A549 treated with Hydrocortisone at 1 μM for 4 hours (cell line): Measurements from ENCODE around the gene ICAM3. TPM values are rescaled to one million over a fixed set of nuclear protein-coding genes. Genes with fewer than 3 reads are reported as not detected.

Experiments
- total RNA-seq: library from RNA; stranded (reverse); fragments of 200-300 nt; extraction: Qiagen RNA extraction; gene quantifications from 5 replicates; pipeline ENCODE4 v1.2.3, GENCODE V29; 2022

The ICAM3 gene, protein sequence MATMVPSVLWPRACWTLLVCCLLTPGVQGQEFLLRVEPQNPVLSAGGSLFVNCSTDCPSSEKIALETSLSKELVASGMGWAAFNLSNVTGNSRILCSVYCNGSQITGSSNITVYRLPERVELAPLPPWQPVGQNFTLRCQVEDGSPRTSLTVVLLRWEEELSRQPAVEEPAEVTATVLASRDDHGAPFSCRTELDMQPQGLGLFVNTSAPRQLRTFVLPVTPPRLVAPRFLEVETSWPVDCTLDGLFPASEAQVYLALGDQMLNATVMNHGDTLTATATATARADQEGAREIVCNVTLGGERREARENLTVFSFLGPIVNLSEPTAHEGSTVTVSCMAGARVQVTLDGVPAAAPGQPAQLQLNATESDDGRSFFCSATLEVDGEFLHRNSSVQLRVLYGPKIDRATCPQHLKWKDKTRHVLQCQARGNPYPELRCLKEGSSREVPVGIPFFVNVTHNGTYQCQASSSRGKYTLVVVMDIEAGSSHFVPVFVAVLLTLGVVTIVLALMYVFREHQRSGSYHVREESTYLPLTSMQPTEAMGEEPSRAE
- total RNA-seq = 6.4 to 9.7 TPM (median 8.2 TPM) in 5 replicates

DNA sequence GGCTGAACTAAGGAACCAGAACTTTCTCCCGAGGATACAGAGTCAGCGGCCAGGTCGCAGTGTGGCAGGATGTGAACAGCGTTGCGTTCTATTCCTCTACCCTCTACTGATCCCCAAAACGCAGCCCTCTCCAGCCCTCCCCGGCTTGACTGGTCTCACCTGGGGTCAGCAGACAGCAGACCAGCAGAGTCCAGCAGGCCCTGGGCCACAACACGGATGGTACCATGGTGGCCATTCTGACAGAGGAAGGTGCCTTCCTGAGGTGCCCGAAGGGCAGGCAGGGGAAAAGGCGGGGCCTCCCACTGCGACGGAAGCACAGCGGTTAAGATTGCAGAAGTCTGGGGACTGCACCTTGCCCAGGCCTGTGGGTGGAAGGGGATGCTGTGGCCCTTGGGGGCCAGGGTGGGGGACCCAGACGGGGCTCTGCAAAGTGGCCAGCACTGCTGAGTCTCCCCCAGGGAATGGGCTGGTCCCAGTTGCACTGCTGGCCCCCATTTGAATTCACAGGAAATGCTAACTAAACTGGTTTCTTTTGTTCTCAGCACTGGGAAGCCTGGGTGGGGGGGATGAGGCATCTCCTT lies at the start of gene ICAM3:
Gene ICAM3 (minus strand): TSS at position 245 of the 581 bp plus-strand sequence. CDS start 10 bp downstream, at position 235.

DNA sequence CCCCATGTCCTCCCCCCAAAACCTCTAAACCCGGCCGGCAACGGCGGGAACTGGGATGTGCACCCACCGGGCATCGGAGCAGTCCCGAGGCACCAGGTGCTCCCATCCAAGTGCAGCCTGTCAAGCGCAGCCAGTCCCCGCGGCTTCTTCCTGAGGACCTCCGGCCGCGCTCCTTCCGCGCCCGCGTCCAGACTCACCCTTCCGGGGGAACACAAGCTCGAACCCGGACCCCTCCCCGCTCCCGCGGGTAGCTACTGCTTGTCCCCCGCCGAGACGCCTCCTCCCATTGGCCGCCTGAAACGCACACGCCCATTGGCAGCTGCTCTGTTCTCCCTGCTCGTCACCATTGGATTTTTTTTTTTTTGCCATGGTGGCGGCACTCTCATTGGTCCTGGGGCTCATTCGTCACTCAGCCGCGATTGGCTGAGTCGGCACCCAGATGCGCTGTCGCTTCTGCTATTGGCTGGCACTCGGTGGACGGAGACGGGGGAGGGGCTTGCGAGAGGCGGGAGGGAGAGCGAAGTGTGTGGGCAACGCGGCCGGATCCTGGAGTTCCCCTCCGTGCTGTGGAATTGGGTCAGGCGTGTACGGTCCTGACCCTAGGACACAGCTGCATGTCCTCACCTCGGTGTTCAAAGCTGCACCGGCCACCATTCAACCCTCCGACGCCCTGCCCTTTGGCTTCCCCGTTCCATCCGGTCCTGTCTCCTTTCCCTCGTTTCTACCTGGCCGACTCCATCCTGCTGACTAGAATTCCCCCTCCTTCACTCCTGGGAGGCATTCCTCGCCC lies 41.1 kb upstream of the ICAM3 start, which contains the start of gene TYK2:
Gene TYK2 (minus strand): TSS at position 260 of the 790 bp plus-strand sequence. CDS start 2,166 bp downstream, outside the sequence.

DNA sequence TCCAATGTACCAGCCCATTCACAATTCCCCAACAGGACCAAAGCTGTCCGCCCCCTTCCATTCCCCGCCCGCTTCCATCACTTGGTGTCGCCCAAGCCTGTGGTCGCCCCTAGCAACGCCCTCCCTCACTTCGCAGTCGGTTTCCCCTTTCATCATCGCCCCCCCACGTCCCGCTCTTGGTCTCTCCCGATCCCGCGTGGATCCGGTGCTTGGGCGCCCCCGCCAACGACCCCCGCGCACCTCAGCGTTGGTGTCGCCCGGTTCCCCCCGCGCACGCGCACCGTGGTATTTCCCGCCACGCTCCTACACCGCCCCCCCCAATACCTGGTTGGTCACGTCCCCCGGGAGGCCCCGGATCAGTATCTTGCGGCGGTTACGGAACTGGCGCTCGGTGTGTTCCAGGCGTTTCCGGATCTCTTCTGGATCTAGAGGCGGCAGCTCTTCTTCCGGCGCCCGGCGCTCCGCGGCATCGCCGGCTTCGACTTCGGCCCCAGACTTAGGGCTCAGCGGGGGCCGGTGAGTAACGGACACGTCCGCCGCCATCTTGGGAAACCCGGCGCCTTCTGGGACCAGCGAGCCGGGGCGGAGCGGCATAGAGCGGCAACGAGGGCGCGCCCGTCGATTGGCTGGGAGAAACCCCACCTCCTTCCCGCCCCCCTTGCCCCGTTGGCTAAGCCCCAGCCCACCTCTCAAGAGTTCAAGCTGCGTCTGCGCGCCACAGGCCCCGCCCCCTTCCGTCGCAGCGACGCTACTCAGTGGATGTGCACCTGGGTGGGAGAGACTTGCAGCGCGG lies 6.3 kb downstream of the ICAM3 start, which contains the start of gene RAVER1:
Gene RAVER1 (minus strand): TSS at position 565 of the 793 bp plus-strand sequence. CDS start 22 bp downstream, at position 543.

DNA sequence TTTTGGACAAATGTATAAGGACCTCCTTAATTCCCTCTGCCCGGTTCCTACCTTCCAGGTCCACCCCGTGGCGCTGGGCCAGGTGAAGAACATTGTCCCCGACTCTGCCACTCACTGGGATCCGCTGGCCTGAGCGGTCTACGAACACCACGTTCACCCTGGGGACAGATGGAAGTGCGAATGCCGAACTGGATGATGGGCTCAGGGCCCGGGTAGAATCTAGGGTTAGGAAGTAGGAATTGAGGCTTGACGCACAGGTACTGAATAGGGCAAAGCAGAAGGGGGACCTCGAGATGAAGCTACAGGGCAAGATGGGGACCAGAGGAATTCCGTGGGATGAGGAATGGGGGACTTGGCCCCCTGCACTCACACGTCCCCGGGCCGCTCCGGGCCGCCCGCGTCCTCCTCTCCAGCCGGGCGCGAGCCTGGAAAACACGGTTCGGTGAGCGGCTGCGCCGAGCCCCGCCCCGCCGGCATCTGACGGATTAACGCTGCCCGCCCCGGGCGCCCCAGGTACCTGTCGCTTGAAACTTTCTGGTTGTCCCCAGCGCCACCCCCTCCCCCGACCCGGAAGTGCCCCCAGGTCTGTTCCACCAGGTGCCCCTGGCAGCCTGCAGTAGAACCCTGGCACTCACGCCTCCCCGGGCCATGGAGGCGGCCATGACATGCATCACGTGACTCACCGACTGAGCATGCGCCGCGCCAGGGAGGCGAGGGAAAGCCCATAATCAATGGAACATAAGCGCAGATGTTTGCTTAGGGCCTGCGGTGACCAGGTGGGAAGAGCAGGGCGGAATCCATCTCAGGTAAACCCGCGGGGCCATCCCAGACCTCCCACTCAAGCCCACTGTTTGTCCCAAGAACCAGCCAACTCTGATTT lies 23.8 kb downstream of the ICAM3 start, which contains the start of gene FDX2:
Gene FDX2 (minus strand): TSS at position 681 of the 880 bp plus-strand sequence. CDS start 19 bp downstream, at position 662.

DNA sequence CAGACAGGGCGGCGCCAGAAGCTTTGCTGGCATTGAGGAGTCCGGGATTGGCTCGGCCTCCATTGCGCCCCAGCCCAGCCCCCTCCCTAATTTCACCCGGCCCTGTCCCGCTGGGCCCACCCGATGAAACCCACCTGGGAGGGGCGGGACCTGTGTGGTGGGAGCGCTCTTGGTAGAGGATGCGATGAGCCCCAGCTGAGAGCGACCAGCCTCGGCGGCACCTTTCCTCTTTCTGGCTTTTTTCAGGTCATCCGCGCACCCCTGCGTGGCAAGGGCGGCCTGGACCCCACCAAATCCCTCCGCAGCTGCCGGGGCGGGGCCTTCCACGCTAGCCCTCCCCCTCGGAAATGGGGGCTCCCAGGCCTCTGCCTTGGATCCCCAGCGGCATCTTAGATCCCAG lies 30.0 kb downstream of the ICAM3 start, which contains the start of gene ZGLP1:
Gene ZGLP1 (minus strand): TSS at position 393 of the 400 bp plus-strand sequence.

DNA sequence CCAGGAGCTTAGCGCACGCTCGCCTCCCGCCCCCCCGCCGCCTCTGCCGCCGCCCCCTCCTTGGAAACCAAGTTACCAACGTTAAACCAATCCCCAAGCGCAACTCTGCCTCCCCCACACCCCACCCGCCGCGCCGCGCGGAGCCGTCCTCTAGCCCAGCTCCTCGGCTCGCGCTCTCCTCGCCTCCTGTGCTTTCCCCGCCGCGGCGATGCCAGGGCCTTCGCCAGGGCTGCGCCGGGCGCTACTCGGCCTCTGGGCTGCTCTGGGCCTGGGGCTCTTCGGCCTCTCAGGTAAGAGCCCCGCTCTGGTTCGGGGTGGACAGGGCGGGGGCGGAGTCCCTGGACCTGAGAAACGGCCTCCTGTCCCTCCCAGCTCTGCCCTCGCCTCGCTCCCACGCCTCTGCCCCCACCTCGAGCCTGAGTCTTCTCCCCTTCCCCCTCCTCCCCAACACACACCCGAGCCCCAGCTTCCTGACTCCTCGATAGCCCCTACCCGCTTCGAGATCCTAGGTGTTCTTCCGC lies 49.5 kb downstream of the ICAM3 start, which contains the start of gene ICAM5:
Gene ICAM5 (plus strand): TSS at position 117 of the 521 bp plus-strand sequence. CDS start 92 bp downstream, at position 209.

DNA sequence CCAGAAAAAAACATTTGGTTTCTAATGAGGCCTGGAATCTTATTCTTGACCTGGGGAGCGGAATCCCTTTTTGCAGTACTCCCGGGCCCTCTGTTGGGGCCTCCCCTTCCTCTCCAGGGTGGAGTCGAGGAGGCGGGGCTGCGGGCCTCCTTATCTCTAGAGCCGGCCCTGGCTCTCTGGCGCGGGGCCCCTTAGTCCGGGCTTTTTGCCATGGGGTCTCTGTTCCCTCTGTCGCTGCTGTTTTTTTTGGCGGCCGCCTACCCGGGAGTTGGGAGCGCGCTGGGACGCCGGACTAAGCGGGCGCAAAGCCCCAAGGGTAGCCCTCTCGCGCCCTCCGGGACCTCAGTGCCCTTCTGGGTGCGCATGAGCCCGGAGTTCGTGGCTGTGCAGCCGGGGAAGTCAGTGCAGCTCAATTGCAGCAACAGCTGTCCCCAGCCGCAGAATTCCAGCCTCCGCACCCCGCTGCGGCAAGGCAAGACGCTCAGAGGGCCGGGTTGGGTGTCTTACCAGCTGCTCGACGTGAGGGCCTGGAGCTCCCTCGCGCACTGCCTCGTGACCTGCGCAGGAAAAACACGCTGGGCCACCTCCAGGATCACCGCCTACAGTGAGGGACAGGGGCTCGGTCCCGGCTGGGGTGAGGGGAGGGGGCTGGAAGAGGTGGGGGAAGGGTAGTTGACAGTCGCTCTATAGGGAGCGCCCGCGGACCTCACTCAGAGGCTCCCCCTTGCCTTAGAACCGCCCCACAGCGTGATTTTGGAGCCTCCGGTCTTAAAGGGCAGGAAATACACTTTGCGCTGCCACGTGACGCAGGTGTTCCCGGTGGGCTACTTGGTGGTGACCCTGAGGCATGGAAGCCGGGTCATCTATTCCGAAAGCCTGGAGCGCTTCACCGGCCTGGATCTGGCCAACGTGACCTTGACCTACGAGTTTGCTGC lies 52.4 kb downstream of the ICAM3 start, which contains the start of gene ICAM4:
Gene ICAM4 (plus strand): TSS at position 153 of the 935 bp plus-strand sequence. CDS start 58 bp downstream, at position 211.

Other genes with a start within 250 kb of the ICAM3 start
- 0.05 to 0.08 TPM in 2 of 5 replicates, not detected in the others for gene ANGPTL6, start 236.9 kb downstream of the ICAM3 start, total RNA-seq
- gene PPAN, start 233.3 kb downstream of the ICAM3 start, total RNA-seq = 43.8 to 56.2 TPM (median 51.7 TPM) in 5 replicates
- 4.7 to 11.2 TPM (median 7.9 TPM) in 5 replicates for gene P2RY11, start 227.9 kb downstream of the ICAM3 start, total RNA-seq
- 155 to 177 TPM (median 159 TPM) in 5 replicates for gene EIF3G, start 219.7 kb downstream of the ICAM3 start, total RNA-seq
- gene DNMT1, start 144.7 kb downstream of the ICAM3 start, total RNA-seq = 53.4 to 60.4 TPM (median 58.5 TPM) in 5 replicates
- gene S1PR2, start 108.3 kb downstream of the ICAM3 start, total RNA-seq = 0.68 to 1.1 TPM (median 0.73 TPM) in 5 replicates
- gene MRPL4, start 87.4 kb downstream of the ICAM3 start, total RNA-seq = 54.1 to 77.3 TPM (median 72.5 TPM) in 5 replicates
- gene ICAM1, start 68.5 kb downstream of the ICAM3 start, total RNA-seq = 2.5 to 4.4 TPM (median 4.3 TPM) in 5 replicates
- 0.08 to 0.09 TPM in 2 of 5 replicates, not detected in the others for gene ICAM4, start 52.7 kb downstream of the ICAM3 start, total RNA-seq
- 0.25 to 0.78 TPM (median 0.72 TPM) in 5 replicates for gene ICAM5, start 49.7 kb downstream of the ICAM3 start, total RNA-seq
- gene ZGLP1, start 29.8 kb downstream of the ICAM3 start, total RNA-seq = 0.66 to 2.8 TPM (median 2.3 TPM) in 5 replicates
- gene FDX2, start 23.6 kb downstream of the ICAM3 start, total RNA-seq = 23.3 to 35.3 TPM (median 32.5 TPM) in 5 replicates
- 24.6 to 28.7 TPM (median 27.8 TPM) in 5 replicates for gene RAVER1, start 6.1 kb downstream of the ICAM3 start, total RNA-seq
- 31.1 to 43.7 TPM (median 40.2 TPM) in 5 replicates for gene TYK2, start 40.9 kb upstream of the ICAM3 start, total RNA-seq
- gene CDC37, start 63.9 kb upstream of the ICAM3 start, total RNA-seq = 166 to 190 TPM (median 172 TPM) in 5 replicates
- 4.2 to 4.6 TPM (median 4.5 TPM) in 5 replicates for gene PDE4A, start 80.9 kb upstream of the ICAM3 start, total RNA-seq
- 49.8 to 65.7 TPM (median 53.9 TPM) in 5 replicates for gene KEAP1, start 163.7 kb upstream of the ICAM3 start, total RNA-seq
- 1.2 to 1.9 TPM (median 1.6 TPM) in 5 replicates for gene S1PR5, start 177.8 kb upstream of the ICAM3 start, total RNA-seq
- 17.3 to 22.3 TPM (median 20.2 TPM) in 5 replicates for gene ATG4D, start 204.3 kb upstream of the ICAM3 start, total RNA-seq
- gene KRI1, start 226.4 kb upstream of the ICAM3 start, total RNA-seq = 13.9 to 18.1 TPM (median 15.3 TPM) in 5 replicates
- gene CDKN2D, start 229.4 kb upstream of the ICAM3 start, total RNA-seq = 4.8 to 6.0 TPM (median 5.3 TPM) in 5 replicates
- gene AP1M2, start 247.7 kb upstream of the ICAM3 start, total RNA-seq = 29.1 to 51.6 TPM (median 39.6 TPM) in 5 replicates